Right atrium auricular region (tissue), 2 donors: ENCODE results near the gene ARHGAP42. TPM values are rescaled to one million over a fixed set of nuclear protein-coding genes. Genes with fewer than 3 reads are reported as not detected.

Experiments
- DNase-seq: peaks from one replicate; pipeline ENCODE4 v3.0.0-alpha.2; 2019; ENCODE audit warnings: low spot score
- H3K27ac ChIP-seq, 2 donors: fragments of 200-600 bp; sonication (generic); 1 replicate in 1 of 2; 2 replicates in 1 of 2; pipeline ENCODE4 v1.5.1; 2016 to 2019
- H3K27me3 ChIP-seq, 2 donors: fragments of 200-600 bp; sonication (generic); one replicate each; pipeline versions ENCODE4 v1.5.1 to v1.6.0; 2017 to 2019
- H3K36me3 ChIP-seq: fragments of 200-600 bp; sonication (generic); one replicate; pipeline ENCODE4 v1.5.1; 2016
- H3K4me1 ChIP-seq, 2 donors: fragments of 200-600 bp; sonication (generic); one replicate each; pipeline versions ENCODE4 v1.5.1 to v1.6.0; 2017 to 2019
- H3K4me3 ChIP-seq, 2 donors: fragments of 200-600 bp; sonication (generic); 1 replicate in 1 of 2; 2 replicates in 1 of 2; pipeline ENCODE4 v1.5.1; 2017 to 2019; ENCODE audit warnings: mild to moderate bottlenecking in 1 of 2, moderate library complexity in 1 of 2
- H3K9me3 ChIP-seq, 2 donors: fragments of 200-600 bp; sonication (generic); one replicate each; pipeline ENCODE4 v1.5.1; 2019
- total RNA-seq, 2 donors: library from RNA; depleted of rRNA; stranded (reverse); fragments of >200 nt; gene quantifications; one replicate each; pipeline ENCODE4 v1.1.0, GENCODE V29; 2016
- TF ChIP-seq, protein P1 (sequence below), 2 donors: fragments of 200-600 bp; sonication (generic); IDR thresholded peaks; one replicate each; pipeline ENCODE4 v1.5.1; 2019; ENCODE audit warnings: antibody characterized with exemption in 2 of 2

Gene ARHGAP42
- total RNA-seq, 2 donors from 2014 or later = 6.1 to 12.1 TPM

GRCh38 chr11:100777103-100777502 lies 90.0 kb downstream of the ARHGAP42 start:
- Histone ChIP-seq H3K4me1 (no peaks in the 10 kb centered on the region), H3K4me3 (no peak overlapping the region), H3K27ac (no peak overlapping the region), H3K36me3 (no peaks in the 10 kb centered on the region), H3K27me3 (no peaks in the 10 kb centered on the region), H3K9me3 (no peaks in the 10 kb centered on the region)
- TF ChIP-seq, protein P1, sequence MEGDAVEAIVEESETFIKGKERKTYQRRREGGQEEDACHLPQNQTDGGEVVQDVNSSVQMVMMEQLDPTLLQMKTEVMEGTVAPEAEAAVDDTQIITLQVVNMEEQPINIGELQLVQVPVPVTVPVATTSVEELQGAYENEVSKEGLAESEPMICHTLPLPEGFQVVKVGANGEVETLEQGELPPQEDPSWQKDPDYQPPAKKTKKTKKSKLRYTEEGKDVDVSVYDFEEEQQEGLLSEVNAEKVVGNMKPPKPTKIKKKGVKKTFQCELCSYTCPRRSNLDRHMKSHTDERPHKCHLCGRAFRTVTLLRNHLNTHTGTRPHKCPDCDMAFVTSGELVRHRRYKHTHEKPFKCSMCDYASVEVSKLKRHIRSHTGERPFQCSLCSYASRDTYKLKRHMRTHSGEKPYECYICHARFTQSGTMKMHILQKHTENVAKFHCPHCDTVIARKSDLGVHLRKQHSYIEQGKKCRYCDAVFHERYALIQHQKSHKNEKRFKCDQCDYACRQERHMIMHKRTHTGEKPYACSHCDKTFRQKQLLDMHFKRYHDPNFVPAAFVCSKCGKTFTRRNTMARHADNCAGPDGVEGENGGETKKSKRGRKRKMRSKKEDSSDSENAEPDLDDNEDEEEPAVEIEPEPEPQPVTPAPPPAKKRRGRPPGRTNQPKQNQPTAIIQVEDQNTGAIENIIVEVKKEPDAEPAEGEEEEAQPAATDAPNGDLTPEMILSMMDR (IDR thresholded peaks at IDR 0.05) = no peak
- no peak for DNase-seq

DNA sequence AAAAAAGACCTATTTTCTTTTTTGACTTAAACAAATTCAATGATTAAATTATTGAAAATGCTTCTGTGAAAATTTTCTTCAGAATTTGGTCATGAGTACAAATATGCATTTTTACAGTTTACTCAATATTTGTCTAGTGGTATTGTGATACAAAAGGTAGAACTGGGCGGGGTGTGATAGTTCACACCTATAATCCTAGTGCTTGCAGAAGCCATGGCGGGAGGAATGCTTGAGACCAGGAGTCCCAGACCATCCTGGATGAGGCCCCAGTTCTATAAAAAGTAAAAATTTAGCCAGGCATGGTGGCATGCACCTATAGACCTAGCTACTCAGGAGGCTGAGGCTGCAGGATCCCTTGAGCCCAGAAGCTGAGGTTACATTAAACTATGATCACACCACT lies 90.6 kb downstream of the ARHGAP42 start:
- no peak overlapping the region for H3K4me3 ChIP-seq

DNA sequence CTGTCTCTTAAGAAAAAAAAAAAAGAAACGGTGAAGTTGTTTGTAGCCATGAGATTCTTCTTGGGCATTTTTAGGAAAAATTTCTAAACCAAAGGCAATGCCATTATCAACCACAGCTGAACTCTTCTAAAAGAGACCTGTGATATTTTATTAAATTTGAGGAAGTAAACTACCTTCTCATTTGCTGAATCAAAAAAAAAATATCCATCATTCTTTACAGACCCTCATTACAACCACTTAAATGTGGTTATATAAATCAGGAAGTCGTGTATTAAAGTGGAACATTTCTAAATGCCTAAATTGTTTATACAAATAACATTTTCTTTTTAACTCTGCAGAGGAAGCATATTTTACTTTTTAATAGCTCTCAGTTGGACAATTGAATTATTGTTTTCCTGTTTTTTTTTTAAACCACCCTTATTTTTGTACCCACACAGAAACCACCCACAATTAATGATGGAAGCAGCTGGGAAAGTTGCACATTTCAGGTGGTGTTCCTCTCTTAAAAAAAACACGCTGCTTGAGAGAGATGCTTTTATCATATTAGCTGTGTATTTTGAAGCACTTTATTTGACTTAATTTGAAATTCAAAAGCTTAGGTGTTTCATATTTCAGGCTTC lies 91.2 kb downstream of the ARHGAP42 start:
- no peak for DNase-seq
- no peak overlapping the region for H3K4me3 ChIP-seq
- no peaks in the 10 kb centered on the region for H3K27me3 ChIP-seq
- H3K36me3 ChIP-seq = no peaks in the 10 kb centered on the region
- H3K27ac ChIP-seq = no peak overlapping the region
- TF ChIP-seq, protein P1 (IDR thresholded peaks at IDR 0.05) = no peak
- H3K4me1 ChIP-seq = no peaks in the 10 kb centered on the region
- H3K9me3 ChIP-seq = no peaks in the 10 kb centered on the region

More for the DNA sequence above, 90.6 kb downstream of the ARHGAP42 start:
- Histone ChIP-seq H3K4me1 (no peaks in the 10 kb centered on the region), H3K27me3 (no peaks in the 10 kb centered on the region), H3K27ac (no peak overlapping the region), H3K36me3 (no peaks in the 10 kb centered on the region), H3K9me3 (no peaks in the 10 kb centered on the region)
- TF ChIP-seq, protein P1 (IDR thresholded peaks at IDR 0.05) = no peak
- DNase-seq = no peak

GRCh38 chr11:100780470-100780869 lies 93.4 kb downstream of the ARHGAP42 start:
- no peaks in the 10 kb centered on the region for H3K9me3 ChIP-seq
- TF ChIP-seq, protein P1 (IDR thresholded peaks at IDR 0.05) = no peak
- H3K27me3 ChIP-seq = no peaks in the 10 kb centered on the region
- no peak overlapping the region for H3K4me3 ChIP-seq
- no peak for DNase-seq
- H3K36me3 ChIP-seq = no peaks in the 10 kb centered on the region
- H3K4me1 ChIP-seq = peaks cover 0 to 10% of the 10 kb centered on the region in 2 donors
- H3K27ac ChIP-seq = no peak overlapping the region

- peak overlapping the region in 1 of 2 donors; percentile 15 for H3K27ac ChIP-seq
- no peaks in the 10 kb centered on the region for H3K9me3 ChIP-seq
- H3K4me3 ChIP-seq = no peak overlapping the region
- peaks cover 0 to 21% of the 10 kb centered on the region in 2 donors for H3K4me1 ChIP-seq
- TF ChIP-seq, protein P1 (IDR thresholded peaks at IDR 0.05) = no peak
- no peaks in the 10 kb centered on the region for H3K36me3 ChIP-seq
- H3K27me3 ChIP-seq = no peaks in the 10 kb centered on the region
- DNase-seq = no peak
Measured at GRCh38 chr11:100785148-100785983, 98.3 kb downstream of the ARHGAP42 start.
